Measurements from ENCODE around the gene TPCN2.

DNA sequence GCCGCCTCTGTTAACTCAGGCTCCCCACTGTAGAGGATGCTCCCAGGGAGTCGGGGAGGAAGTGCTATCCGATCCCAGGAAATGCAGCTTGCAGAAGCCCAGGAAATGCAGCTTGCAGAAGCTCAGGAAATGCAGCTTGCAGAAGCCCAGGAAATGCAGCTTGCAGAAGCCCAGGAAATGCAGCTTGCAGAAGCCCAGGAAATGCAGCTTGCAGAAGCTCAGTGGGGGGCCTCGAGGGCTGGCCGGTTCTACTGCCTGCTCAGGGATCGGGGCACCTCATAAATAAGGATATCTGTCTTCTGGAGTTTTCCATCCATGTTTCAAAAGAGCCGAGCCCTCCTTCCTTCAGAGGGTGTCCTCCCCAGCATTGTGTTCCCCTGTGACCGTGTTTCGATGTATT, 81.9 kb downstream of the TPCN2 start:
- no peak for TF ChIP-seq CTCF (conservative IDR thresholded peaks at IDR 0.05; ENCODE audit: low read depth, low read length)
- TF ChIP-seq EZH2 (IDR thresholded peaks at IDR 0.05; ENCODE audit: borderline replicate concordance, low read depth, low read length, poor library complexity, severe bottlenecking), result no peak

Data from A673 (cell line).